HG03103 (cell line): ENCODE data around the gene SUSD6.
"Not testable (repeated sequence)": the region's sequence is repeated elsewhere in the genome, so short reads cannot be mapped to it uniquely, and the experiment has no call there.

Source experiments
- ATAC-seq: cut with Tn5 transposase; IDR thresholded peaks from one replicate; pipeline ENCODE4 v1.9.1; 2021; ENCODE audit warnings: low read depth; ENCODE audit not compliant: unreplicated experiment

Gene SUSD6

DNA sequence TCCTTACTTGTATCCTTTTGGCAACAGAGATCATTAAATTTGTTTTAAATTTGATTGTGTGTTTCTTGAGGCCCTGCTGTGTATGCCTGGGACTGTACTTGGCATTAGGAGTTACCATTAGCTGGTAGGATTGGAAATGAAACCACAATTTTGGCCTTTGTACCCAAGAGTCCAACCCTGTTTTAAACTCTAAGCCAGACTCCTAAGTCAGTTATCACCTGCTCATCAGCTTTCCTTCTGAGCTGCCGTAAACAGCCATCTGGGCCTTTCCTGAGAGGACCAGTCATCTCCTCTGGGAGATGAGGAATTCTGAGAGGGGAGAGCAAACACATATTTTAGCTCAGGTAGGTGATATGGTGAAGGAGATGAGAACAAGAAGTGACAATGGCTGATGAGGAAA is 81.2 kb downstream of the SUSD6 start:
- no peak for ATAC-seq

DNA sequence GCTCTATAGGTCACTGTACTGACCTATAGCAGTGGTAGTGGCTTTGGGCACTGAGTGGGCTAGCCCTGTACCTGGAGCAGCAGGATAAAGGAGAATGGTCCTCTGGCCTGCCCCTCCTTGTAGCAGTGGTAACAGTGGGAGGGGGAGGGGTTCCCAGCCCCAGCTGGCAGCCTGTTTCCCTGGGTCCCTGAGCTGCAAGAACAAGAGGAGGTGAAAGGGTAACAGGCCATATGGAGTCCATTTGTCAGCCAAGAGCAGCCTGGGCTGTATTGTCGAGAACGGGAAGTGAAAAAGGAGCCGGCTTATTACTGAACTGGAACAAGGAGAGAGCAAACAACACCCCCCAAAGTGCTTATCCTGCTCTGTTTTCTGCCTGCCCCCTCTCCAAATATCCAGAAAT is 81.7 kb downstream of the SUSD6 start:
- no peak for ATAC-seq

DNA sequence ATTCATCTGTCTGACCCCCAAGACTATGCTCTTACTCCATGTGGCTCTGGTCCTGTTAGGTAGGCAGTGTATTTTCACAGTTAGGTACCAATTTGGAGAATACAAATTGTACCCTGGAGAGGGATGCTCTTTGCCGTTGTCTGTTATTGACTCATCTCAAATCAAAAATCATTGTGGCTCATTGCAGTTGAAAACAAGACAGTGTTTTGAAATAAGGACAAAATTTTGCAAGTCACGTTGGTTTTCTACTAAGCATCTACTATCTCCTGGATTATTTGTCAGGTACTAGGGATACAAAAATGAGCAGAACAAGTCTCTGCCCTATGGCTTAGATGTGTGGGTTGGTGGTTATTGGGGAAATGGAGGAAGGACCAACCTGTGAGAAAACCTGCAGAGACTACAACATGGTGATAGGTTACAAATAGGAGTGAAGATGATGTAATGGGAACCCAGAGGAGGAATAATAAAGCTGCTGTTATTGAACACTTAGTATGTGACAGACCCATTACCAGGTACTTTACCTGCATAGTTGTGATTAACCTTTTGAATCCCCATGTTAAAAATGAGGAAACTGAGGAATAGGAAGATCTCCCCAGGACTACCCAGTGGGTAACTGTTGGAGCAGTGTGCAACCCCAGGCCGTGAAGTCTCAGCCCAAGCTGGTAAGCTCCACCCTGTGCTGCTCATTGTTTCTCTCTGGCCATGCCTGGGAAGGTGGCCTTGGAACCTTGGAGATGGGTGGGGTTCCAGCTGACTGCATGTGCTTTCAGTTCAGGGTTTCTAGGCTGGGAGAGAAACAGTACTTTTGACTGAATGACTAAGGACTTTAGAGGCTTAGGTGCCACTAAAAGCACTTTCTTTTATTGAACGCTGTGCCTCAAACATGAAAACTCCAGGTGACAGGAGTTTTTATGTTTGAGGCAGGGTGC is 82.7 kb downstream of the SUSD6 start:
- no peak for ATAC-seq

DNA sequence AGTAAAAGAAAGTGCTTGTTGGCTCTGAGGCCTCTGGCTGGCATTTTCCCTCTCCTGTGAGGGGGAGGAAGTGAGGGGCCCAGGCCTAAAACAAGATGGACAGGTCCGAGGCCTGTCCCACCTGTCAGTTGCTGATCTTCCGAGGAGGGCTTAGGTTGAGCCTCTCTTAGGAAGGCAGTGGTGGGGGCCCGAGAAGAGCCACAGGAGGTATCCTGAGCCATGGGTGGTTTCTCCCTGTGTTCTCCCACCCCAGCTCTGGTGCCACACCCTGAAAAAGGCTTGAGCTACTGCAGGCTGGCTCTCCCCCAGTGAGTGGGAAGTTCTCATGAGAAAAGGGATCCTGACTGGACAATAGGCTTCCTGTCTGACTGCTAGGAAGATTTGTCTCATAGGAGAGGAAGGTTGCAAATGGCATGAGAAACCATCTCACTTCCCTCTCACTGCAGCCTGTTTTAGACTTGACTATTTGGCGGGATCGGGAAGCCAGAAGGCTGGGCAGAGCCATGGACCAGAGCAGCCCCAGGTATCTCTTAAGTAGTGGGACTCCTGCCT is 83.4 kb downstream of the SUSD6 start:
- ATAC-seq, result no peak

DNA sequence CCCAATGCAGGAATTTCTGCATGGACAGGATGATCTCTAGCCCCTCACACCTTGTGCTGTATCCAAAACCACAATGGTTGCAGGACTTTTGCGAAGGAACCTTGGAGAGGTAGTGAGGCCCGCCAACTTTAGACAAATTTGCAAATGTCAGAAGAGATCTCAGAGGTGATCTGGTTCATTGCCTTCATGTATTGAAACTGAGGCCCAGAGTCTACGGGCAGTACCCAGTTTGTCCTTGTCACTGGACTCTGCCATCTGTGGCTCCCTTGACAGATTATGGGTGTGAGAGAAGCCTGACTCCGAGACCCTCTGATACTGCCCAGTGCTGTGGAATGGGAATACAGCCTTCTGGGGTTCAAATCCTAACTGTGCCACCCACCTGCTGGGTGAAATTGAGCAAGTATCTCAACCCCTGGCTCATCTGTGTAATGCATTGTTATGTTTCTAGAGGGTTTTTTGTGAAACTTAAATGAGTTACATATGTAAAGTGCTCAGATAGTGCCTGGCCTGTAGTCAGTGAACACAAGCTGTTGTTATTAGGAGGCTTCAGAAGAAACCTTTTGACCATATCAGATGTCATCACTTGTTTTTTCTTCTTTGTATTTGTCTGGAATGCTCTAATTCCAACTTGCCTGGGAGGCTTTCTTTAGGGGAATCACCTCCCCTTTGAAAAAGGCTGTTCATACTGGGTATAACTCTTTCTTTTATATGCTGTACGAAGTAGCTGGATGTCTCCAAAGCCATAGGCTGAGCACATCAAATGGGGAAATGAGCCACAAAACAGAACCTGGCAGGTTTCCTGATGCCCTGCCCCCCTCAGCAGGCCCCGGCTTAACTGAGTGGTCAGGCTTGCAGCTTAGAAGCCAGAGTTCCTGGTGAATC is 84.2 kb downstream of the SUSD6 start:
- no peak for ATAC-seq

DNA sequence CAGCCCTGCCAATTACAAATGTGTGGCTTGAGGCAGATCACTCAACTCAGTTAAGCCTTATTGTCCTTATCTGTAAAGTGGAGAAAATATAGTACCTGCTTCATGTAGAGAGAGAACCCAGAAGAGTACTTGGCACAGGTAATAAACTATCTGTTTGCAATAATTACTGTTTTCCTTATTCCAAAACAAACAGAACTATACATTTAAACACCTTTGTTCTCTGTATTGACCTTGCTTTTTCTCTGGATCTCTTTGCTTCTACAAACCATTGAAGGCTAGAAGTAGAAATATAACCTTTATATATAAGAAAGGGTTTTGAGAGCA is 84.8 kb downstream of the SUSD6 start:
- ATAC-seq, result no peak

DNA sequence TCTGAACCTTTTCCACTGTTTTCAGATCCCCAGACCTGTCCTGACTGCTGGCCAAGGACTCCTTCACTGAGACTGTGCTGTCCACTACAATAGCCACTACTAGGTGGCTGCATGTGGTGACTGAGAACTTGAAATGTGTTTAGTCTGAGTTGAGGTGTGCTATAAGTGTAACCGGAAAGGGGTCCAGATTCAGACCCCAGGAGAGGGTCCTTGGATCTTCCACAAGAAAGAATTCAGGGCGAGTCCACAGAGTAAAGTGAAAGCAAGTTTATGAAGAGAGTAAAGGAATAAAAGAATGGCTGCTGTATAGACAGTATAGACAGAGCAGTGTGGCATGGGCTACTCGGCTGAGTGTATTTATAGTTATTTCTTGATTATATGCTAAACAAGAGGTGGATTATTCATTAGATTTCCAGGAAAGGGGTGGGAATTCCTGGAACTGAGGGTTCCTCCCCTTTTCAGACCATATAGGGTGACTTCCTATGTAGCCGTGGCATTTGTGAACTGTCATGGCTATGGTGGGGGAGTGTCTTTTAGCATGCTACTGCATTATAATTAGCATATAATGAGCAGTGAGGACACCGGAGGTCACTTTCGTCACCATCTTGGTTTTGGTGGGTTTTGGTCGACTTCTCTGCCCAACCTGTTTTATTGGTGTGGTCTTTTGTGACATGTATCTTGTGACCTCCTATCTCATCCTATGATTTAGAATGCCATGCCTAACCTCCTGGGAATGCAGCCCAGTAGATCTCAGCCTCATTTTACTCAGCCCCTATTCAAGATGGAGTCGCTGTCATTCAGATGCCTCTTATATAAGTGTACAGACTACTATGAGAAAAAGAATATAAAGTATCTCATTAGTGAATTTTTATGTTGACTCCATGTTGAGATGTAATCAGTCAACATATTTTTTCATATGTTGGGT is 85.5 kb downstream of the SUSD6 start:
- no peak for ATAC-seq

DNA sequence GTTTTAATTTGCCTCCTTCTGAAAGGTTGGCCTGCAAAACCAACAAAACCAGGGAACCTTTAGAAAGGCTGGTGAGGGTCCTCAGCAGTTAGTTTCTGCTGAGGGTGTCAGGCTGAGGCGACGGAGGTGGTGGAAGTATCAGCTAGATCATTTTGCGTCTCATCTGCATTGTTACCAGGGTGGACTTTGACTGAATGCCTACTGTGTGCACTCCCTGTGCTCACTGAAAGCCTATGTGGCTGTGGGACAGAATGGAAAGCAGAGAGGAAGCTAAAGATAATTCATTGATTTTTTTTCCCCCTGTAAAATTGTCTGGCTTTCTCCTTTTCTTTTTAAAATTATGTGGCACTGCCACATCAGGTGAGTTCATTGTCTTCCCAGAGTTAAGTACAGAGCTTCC is 87.2 kb downstream of the SUSD6 start:
- ATAC-seq, result no peak

DNA sequence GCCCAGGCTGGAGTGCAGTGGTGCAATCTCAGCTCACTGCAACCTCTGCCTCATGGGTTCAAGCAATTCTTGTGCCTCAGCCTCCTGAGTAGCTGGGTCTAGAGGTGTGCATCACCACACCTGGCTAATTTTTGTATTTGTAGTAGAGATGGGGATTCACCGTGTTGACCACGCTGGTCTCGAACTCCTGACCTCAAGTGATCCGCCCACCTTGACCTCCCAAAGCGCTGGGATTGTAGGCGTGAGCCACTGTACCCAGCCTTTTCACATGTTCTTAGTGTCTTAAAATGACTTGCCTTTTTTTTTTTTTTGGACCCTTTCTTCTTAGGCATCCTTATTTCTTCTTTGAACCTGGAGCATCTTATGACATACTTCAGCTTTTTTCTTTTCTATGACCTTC is 87.8 kb downstream of the SUSD6 start:
- ATAC-seq, result not testable (repeated sequence)

DNA sequence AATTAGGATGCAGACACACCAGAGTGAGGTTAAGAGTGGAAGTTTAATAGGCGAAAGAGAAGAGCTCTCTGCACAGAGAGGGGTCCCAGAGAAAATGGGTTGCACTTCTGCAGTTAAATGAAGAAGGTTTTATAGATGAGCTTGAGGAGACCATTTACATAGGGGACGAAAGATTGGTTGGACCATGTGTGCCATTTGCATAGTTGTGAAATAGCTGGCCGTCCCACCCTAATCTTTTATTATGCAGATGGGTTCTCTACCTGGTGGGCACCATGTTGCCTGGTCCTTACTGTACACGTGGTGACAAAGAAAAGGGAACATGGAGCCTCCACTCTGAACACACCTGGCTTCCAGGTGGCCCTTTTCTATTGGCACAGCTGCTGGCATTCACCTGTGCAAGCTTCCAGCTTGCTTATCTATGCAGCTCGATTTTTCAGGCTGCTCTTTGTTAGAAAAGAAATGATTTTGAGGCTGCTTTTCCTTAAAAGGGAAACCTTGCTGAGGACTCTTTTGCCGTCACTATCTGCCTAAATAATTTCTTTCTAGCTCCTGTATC is 88.4 kb downstream of the SUSD6 start:
- ATAC-seq, result no peak

DNA sequence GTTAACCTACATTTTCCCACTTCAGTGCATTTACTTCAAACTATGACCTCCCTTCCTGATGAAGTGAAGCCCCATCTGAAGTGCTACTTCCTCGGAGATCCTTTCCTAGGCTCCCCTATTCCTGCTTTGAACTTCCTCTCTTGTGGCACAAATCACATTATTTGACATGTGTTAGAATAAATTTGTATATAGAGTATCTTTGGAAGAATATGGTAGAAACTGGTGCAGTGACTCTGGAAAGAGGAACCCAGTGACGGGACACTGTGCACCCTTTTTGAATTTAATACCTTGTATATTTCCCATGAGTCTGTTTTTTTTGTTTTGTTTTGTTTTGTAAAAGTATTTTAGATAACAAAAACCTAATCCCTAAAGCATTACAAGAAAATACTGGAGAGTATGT is 89.2 kb downstream of the SUSD6 start:
- ATAC-seq, result no peak

DNA sequence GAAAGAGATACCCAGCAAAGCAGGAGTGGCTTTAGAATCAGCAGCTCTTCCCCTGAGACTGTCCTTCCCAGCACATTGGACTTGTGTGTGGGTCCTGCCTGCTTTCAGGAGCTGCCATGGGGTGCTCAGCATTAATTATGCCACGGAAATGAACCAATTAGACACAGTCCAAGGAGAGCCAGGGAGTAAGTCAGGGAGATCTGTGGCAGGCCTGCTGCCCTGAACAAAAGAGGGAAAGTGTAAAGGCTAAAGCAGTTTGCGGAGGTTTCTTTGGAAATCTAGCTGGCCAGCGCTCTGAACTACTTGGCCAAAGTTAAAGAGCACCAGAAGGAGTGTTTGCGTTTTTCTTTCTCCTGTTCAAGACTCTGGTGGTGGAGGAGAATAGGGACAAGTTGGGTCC is 89.9 kb downstream of the SUSD6 start:
- ATAC-seq, result no peak

DNA sequence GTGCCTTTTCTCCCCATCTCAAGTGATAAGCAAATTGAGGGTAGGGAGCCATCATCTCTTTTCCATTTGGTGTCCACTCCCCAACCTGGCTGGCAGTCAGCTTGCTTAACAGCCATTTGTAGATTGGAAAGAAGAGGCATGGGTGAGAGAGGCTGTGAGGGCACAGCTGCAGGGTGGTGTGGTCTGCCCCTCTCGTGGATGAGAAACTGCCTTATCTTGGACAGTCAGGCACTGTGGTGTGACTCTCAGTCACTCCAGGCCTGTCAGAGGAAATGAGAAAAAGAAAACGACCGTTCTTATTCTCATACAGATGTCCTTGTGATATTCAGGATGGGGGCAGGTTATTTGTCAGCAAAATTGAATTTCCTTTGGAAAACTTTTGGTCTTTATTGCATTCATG is 90.5 kb downstream of the SUSD6 start:
- ATAC-seq, result no peak

DNA sequence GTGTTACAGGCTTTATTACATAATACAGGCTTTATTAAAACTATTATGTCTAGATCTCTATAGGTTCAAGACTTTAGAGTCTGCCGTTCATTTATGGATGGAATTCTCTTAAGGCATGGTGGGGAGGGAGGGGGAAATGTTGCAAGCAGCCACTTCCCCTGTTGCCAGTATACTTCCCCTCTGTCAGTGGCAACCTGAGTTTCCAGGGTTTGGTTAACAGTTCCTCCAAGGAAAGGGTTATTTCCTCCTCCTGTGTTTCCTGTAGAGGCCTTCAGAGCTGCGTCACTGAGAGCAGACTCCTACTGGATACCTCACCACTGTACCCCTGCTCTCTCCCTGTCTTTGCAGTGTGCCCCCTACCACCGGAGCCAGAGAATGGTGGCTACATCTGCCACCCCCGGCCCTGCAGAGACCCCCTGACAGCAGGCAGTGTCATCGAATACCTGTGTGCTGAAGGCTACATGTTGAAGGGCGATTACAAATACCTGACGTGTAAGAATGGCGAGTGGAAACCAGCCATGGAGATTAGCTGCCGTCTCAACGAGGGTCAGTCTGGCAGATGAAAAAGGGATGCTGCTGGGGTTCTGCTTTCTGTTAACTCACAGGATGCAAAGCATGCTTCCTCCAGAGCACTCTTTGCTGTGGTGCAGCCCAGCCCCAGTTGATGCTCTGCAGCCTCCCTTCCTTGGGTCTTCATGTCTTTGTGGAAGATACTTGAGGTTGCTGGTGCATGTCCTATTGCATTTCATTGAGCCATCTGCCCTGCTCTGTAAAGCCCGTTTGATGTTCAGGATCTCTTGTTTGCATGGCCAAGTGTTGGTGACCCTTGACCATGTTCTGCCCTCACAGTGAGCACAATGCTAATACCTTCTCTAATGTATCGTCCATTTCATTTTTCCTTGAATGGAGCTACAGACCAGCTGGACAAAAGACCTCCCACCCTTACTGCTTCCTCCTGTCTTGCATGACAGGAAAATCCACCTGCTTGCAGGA is 91.9 kb downstream of the SUSD6 start:
- ATAC-seq, result no peak

DNA sequence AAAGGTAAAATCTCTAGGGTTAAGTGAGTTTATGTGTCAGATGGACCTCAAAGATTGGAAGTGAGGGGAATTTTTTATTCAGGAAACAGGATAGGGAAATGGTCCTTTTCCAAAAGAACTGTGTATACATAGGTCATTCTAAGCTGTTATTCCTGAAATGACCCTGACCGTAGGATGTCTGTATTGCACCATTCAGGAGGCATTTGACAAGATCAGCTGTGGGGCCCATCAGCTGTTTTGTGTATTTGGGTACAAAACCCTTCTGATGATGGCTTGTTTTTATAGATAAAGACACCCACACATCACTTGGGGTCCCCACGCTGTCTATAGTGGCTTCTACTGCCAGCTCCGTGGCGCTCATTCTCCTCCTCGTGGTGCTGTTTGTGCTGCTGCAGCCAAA is 92.9 kb downstream of the SUSD6 start:
- ATAC-seq, result no peak

DNA sequence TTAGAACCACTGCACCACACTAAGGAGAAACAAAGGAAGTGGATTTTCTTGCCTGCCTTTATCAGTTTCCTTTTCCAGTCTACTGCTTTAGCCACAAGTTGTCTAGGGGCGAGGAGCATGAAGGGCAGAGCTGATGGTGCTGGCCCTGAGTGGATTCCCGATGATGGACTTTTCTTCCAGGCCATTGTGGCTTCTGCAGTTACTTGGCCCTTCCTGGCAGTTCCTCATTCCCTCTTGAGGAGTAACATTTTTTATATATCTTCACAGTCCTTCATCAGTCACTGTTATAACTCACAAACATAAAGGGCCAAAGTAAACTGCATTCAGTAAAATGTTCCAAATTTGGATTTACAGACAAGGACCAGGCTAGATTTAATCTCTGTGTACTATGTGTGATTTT is 94.3 kb downstream of the SUSD6 start:
- no peak for ATAC-seq

DNA sequence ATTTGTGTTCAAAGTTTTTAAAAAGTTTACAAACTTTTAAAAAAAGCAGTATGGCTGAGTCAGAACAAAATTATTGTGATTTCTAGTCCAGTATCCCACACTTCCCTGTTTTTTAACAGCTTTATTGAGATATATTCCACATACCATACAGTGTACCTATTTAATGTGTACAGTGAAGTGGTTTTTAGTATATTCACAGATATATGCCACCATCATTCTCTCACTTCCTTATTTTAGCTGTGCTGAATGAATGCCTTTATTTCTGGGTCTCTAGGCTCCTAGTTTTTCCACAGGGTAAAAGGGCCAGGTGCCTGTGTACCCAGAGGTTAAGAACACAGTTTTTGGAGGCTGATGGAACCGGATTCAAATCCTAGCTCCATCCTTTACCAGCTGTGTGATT is 96.7 kb downstream of the SUSD6 start:
- no peak for ATAC-seq

DNA sequence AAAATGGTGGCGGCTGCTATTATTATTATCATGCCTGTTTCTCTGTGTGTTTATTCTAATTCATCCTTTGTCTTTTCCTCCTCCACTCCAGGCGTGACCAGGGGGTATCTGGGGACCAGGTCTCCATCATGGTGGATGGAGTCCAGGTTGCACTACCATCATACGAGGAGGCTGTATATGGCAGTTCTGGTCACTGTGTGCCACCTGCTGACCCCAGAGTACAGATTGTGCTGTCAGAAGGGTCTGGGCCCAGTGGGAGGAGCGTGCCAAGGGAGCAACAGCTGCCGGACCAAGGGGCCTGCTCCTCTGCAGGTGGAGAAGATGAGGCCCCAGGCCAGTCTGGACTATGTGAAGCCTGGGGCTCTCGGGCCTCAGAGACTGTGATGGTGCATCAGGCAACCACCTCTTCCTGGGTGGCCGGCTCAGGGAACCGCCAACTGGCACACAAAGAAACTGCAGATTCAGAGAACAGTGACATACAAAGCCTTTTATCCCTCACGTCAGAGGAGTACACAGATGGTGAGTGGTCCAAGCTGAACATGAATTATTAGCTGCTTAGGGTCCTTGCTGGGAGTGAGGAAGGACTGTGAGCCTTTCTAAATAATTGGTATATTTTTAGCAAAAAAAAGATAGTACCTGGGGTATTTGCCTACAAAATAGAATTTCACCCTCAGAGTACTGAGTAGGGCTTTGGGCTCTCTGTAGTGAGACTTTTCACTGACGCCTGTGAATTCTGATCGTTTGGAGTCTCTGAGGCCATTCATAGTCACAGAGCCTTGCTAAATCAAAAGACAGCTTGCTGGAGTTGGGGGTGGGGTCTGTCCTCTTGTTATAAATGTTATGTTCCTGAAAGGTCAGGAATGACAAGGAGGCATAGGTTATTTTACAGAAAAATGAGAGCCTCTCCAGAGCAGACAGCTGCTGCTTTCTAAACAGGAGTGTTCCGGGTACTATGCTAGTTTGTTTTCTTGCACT is 97.5 kb downstream of the SUSD6 start:
- no peak for ATAC-seq
